Measurements from ENCODE around the gene MEDAG.

Gene MEDAG

GRCh38 chr13:30905932-30906383 lies at the start of gene MEDAG:
Gene MEDAG (plus strand): TSS chr13:30906271. CDS start chr13:30906516, 245 bp downstream.
- no peak for TF ChIP-seq CTCF (IDR thresholded peaks at IDR 0.05; ENCODE audit: low read depth, low read length)
- DNase-seq: no peak
- H3K36me3 ChIP-seq: no peaks in the 10 kb centered on the region
- no peak within 1 kb of the TSS for H3K27ac ChIP-seq
- H3K9me3 ChIP-seq (ENCODE audit: severe bottlenecking): no peaks in the 10 kb centered on the region
- no peak within 1 kb of the TSS for H3K4me3 ChIP-seq (ENCODE audit: low read depth, low read length)
- H3K27me3 ChIP-seq (ENCODE audit: insufficient read depth, low read depth, severe bottlenecking): no peaks in the 10 kb centered on the region

GRCh38 chr13:30857018-30857417 lies 49.1 kb upstream of the MEDAG start:
- no peak for TF ChIP-seq CTCF (IDR thresholded peaks at IDR 0.05; ENCODE audit: low read depth, low read length)
- H3K27me3 ChIP-seq (ENCODE audit: insufficient read depth, low read depth, severe bottlenecking): no peaks in the 10 kb centered on the region
- H3K9me3 ChIP-seq (ENCODE audit: severe bottlenecking): no peaks in the 10 kb centered on the region
- DNase-seq: no peak
- H3K36me3 ChIP-seq: no peaks in the 10 kb centered on the region
- no peak overlapping the region for H3K4me3 ChIP-seq (ENCODE audit: low read depth, low read length)
- no peak overlapping the region for H3K27ac ChIP-seq

- DNase-seq: no peak
- Histone ChIP-seq H3K4me3 (ENCODE audit: low read depth, low read length) (no peak overlapping the region), H3K9me3 (ENCODE audit: severe bottlenecking) (no peaks in the 10 kb centered on the region)
Measured at GRCh38 chr13:30857636-30858035, 48.4 kb upstream of the MEDAG start.

GRCh38 chr13:30859326-30859725 lies 46.7 kb upstream of the MEDAG start:
- no peaks in the 10 kb centered on the region for H3K36me3 ChIP-seq
- no peak overlapping the region for H3K27ac ChIP-seq
- no peak for TF ChIP-seq CTCF (IDR thresholded peaks at IDR 0.05; ENCODE audit: low read depth, low read length)
- no peaks in the 10 kb centered on the region for H3K27me3 ChIP-seq (ENCODE audit: insufficient read depth, low read depth, severe bottlenecking)
- H3K9me3 ChIP-seq (ENCODE audit: severe bottlenecking): no peaks in the 10 kb centered on the region
- no peak overlapping the region for H3K4me3 ChIP-seq (ENCODE audit: low read depth, low read length)
- DNase-seq: no peak

More at GRCh38 chr13:30857636-30858035, 48.4 kb upstream of the MEDAG start:
- TF ChIP-seq CTCF (IDR thresholded peaks at IDR 0.05; ENCODE audit: low read depth, low read length): no peak
- Histone ChIP-seq H3K27me3 (ENCODE audit: insufficient read depth, low read depth, severe bottlenecking) (no peaks in the 10 kb centered on the region), H3K27ac (no peak overlapping the region), H3K36me3 (no peaks in the 10 kb centered on the region)

GRCh38 chr13:30861163-30861562 lies 44.9 kb upstream of the MEDAG start:
- Histone ChIP-seq H3K9me3 (ENCODE audit: severe bottlenecking) (no peaks in the 10 kb centered on the region), H3K27me3 (ENCODE audit: insufficient read depth, low read depth, severe bottlenecking) (no peaks in the 10 kb centered on the region), H3K4me3 (ENCODE audit: low read depth, low read length) (no peak overlapping the region), H3K36me3 (no peaks in the 10 kb centered on the region), H3K27ac (no peak overlapping the region)
- DNase-seq: no peak
- TF ChIP-seq CTCF (IDR thresholded peaks at IDR 0.05; ENCODE audit: low read depth, low read length): no peak

- no peaks in the 10 kb centered on the region for H3K9me3 ChIP-seq (ENCODE audit: severe bottlenecking)
- no peaks in the 10 kb centered on the region for H3K36me3 ChIP-seq
- no peak overlapping the region for H3K27ac ChIP-seq
- no peaks in the 10 kb centered on the region for H3K27me3 ChIP-seq (ENCODE audit: insufficient read depth, low read depth, severe bottlenecking)
- no peak for TF ChIP-seq CTCF (IDR thresholded peaks at IDR 0.05; ENCODE audit: low read depth, low read length)
- no peak overlapping the region for H3K4me3 ChIP-seq (ENCODE audit: low read depth, low read length)
- no peak for DNase-seq
Measured at GRCh38 chr13:30861836-30862467, 44.1 kb upstream of the MEDAG start.
